MM.1S (cell line): ENCODE data around the gene MCU.

Experiments
- DNase-seq: peaks from one replicate; pipeline ENCODE4 v3.0.0-alpha.2; 2015
- H2AFZ ChIP-seq: fragments of 300-600 bp; sonication (generic); 2 replicates; pipeline ENCODE4 v1.6.0; 2016; ENCODE audit warnings: antibody characterized with exemption, low read length
- H3F3A ChIP-seq: fragments of 300-600 bp; sonication (generic); 2 replicates; pipeline ENCODE4 v1.6.1; 2016; ENCODE audit warnings: mild to moderate bottlenecking, antibody characterized with exemption, low read length, moderate library complexity, mixed read lengths; ENCODE audit not compliant: insufficient read depth
- H3K27ac ChIP-seq: fragments of 300-600 bp; sonication (generic); 2 replicates; pipeline ENCODE4 v1.5.1; 2016; ENCODE audit warnings: mild to moderate bottlenecking, low read length
- H3K27me3 ChIP-seq: fragments of 300-600 bp; sonication (generic); replicated peaks from 2 replicates; pipeline ENCODE4 v1.6.0; 2016; ENCODE audit warnings: low read length; ENCODE audit not compliant: insufficient read depth
- H3K36me3 ChIP-seq: fragments of 300-600 bp; sonication (generic); replicated peaks from 2 replicates; pipeline ENCODE4 v1.6.1; 2016; ENCODE audit warnings: mild to moderate bottlenecking, low read length, mixed read lengths; ENCODE audit not compliant: insufficient read depth
- H3K4me1 ChIP-seq: fragments of 300-600 bp; sonication (generic); 2 replicates; pipeline ENCODE4 v1.6.1; 2016; ENCODE audit warnings: low read length, mixed read lengths
- H3K4me2 ChIP-seq: fragments of 300-600 bp; sonication (generic); 2 replicates; pipeline ENCODE4 v1.6.0; 2016; ENCODE audit warnings: low read depth, low read length
- H3K4me3 ChIP-seq: fragments of 300-600 bp; sonication (generic); 2 replicates; pipeline ENCODE4 v1.5.1; 2016; ENCODE audit warnings: low read length, mixed read lengths
- H3K79me2 ChIP-seq: fragments of 300-600 bp; sonication (generic); 2 replicates; pipeline ENCODE4 v1.6.1; 2016; ENCODE audit warnings: mixed run types, low read length, mixed read lengths
- H3K9ac ChIP-seq: fragments of 300-600 bp; sonication (generic); 2 replicates; pipeline ENCODE4 v1.6.1; 2016; ENCODE audit warnings: low read length, mixed read lengths
- H3K9me2 ChIP-seq: fragments of 300-600 bp; sonication (generic); replicated peaks from 2 replicates; pipeline ENCODE4 v1.6.1; 2016; ENCODE audit warnings: mild to moderate bottlenecking, low read length, mixed read lengths; ENCODE audit not compliant: insufficient read depth
- H3K9me3 ChIP-seq: fragments of 300-600 bp; sonication (generic); replicated peaks from 2 replicates; pipeline ENCODE4 v1.6.1; 2016; ENCODE audit warnings: mild to moderate bottlenecking, low read length, mixed read lengths; ENCODE audit not compliant: insufficient read depth
- H4K20me1 ChIP-seq: fragments of 300-600 bp; sonication (generic); 2 replicates; pipeline ENCODE4 v1.6.1; 2016; ENCODE audit warnings: mild to moderate bottlenecking, low read length, moderate library complexity, mixed read lengths; ENCODE audit not compliant: insufficient read depth
- EZH2 ChIP-seq: fragments of 300-600 bp; sonication (generic); optimal IDR thresholded peaks from 2 replicates; pipeline ENCODE3; 2017; ENCODE audit warnings: low read depth, mild to moderate bottlenecking, antibody characterized with exemption, low read length, mixed read lengths
- EZH2phosphoT487 ChIP-seq: fragments of 300-600 bp; sonication (generic); IDR thresholded peaks from 2 replicates; pipeline ENCODE4 v1.6.1; 2018; ENCODE audit warnings: antibody characterized with exemption, low read length
- TF ChIP-seq, protein P1 (sequence below): fragments of 300-600 bp; sonication (generic); IDR thresholded peaks from 2 replicates; pipeline ENCODE4 v1.5.1; 2016; ENCODE audit warnings: antibody characterized with exemption, low read length, mixed read lengths

Gene MCU

DNA sequence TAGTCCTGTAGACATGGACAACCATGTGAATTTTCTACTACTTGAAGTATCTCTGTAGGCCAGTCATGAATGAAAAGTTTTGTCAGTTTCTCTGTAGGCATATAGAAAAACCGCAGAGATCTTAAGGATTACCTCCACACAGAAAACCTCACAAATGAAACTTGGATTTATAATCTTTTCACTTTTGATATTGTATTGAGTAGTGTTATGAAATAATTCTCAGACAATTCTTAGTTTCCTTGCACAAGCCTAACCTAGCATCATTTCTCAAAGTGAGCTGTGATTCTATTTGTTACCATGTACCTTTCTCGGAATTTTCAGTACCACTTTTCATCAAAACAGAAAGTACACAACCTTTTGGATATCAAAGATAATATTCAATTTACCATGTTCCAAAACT is 150.2 kb downstream of the MCU start:
- H3K9me3 ChIP-seq = no peaks in the 10 kb centered on the region
- no peak overlapping the region for H2AFZ ChIP-seq
- DNase-seq = no peak
- no peaks in the 10 kb centered on the region for H4K20me1 ChIP-seq
- no peaks in the 10 kb centered on the region for H3K79me2 ChIP-seq
- no peaks in the 10 kb centered on the region for H3F3A ChIP-seq
- H3K27ac ChIP-seq = no peak overlapping the region
- no peaks in the 10 kb centered on the region for H3K36me3 ChIP-seq
- H3K9me2 ChIP-seq = no peaks in the 10 kb centered on the region
- H3K9ac ChIP-seq = no peak overlapping the region
- no peak overlapping the region for H3K4me3 ChIP-seq
- no peaks in the 10 kb centered on the region for H3K27me3 ChIP-seq
- no peak overlapping the region for H3K4me2 ChIP-seq
- TF ChIP-seq, protein P1, sequence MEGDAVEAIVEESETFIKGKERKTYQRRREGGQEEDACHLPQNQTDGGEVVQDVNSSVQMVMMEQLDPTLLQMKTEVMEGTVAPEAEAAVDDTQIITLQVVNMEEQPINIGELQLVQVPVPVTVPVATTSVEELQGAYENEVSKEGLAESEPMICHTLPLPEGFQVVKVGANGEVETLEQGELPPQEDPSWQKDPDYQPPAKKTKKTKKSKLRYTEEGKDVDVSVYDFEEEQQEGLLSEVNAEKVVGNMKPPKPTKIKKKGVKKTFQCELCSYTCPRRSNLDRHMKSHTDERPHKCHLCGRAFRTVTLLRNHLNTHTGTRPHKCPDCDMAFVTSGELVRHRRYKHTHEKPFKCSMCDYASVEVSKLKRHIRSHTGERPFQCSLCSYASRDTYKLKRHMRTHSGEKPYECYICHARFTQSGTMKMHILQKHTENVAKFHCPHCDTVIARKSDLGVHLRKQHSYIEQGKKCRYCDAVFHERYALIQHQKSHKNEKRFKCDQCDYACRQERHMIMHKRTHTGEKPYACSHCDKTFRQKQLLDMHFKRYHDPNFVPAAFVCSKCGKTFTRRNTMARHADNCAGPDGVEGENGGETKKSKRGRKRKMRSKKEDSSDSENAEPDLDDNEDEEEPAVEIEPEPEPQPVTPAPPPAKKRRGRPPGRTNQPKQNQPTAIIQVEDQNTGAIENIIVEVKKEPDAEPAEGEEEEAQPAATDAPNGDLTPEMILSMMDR = no peak
- TF ChIP-seq EZH2phosphoT487 = no peak
- no peak for TF ChIP-seq EZH2
- H3K4me1 ChIP-seq = no peaks in the 10 kb centered on the region

DNA sequence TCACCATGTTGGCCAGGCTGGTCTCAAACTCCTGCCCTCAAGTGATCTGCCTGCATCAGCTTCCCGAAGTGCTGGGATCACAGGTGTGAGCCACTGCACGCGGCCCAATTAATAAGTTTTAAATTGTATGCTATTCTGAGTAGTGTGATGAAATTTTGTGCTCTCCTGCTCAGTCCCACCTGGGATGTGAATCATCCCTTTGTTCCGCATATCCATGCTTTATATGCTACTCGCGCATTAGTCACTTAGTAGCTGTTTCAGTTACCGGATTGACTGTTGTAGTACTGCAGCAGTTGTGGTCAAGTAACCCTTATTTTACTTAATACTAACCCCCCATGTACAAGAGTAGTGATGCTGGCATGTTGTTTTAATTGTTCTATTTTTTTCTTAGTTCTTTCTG is 154.3 kb downstream of the MCU start:
- no peak overlapping the region for H3K4me3 ChIP-seq
- no peaks in the 10 kb centered on the region for H3K27me3 ChIP-seq
- H3K36me3 ChIP-seq = no peaks in the 10 kb centered on the region
- H3K9me2 ChIP-seq = no peaks in the 10 kb centered on the region
- H3K79me2 ChIP-seq = no peaks in the 10 kb centered on the region
- TF ChIP-seq EZH2phosphoT487 (no peak), EZH2 (no peak)
- TF ChIP-seq, protein P1 = no peak
- no peak overlapping the region for H3K4me2 ChIP-seq
- no peak for DNase-seq
- no peaks in the 10 kb centered on the region for H4K20me1 ChIP-seq
- H3K4me1 ChIP-seq = no peaks in the 10 kb centered on the region
- H3F3A ChIP-seq = no peaks in the 10 kb centered on the region
- H3K27ac ChIP-seq = no peak overlapping the region
- no peak overlapping the region for H3K9ac ChIP-seq
- no peaks in the 10 kb centered on the region for H3K9me3 ChIP-seq
- no peak overlapping the region for H2AFZ ChIP-seq

DNA sequence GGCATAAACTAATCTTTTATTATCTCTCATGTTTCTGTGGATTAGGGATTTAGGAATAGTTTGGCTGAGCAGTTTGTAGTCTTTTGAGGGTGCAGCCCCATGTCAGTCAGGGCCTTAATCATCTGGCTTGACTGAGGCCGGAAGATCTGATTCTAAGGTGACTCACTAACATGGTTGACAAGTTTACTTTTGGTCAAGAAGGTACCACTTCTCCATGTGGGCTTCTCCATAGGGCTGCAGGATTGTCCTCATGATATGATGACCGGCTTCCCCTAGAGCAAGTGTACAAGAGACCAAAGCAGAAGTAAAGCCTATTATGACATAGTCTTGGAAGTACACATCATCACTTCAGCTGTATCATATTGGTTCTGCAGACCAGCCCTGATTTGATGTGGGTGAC is 155.7 kb downstream of the MCU start:
- Histone ChIP-seq H2AFZ (no peak overlapping the region), H3K9me3 (no peaks in the 10 kb centered on the region), H3K79me2 (no peaks in the 10 kb centered on the region), H3K27me3 (no peaks in the 10 kb centered on the region), H3K4me1 (no peaks in the 10 kb centered on the region), H3F3A (no peaks in the 10 kb centered on the region), H3K36me3 (no peaks in the 10 kb centered on the region), H4K20me1 (no peaks in the 10 kb centered on the region), H3K4me3 (no peak overlapping the region), H3K9ac (no peak overlapping the region), H3K27ac (no peak overlapping the region), H3K4me2 (no peak overlapping the region), H3K9me2 (no peaks in the 10 kb centered on the region)
- no peak for DNase-seq
- TF ChIP-seq, protein P1 = no peak
- TF ChIP-seq EZH2 = no peak
- TF ChIP-seq EZH2phosphoT487 = no peak
